HG03575 (cell line): ENCODE results near the gene DEFB124.
"Not testable (repeated sequence)": the region's sequence is repeated elsewhere in the genome, so short reads cannot be mapped to it uniquely, and the experiment has no call there.

ENCODE experiments used
- ATAC-seq: cut with Tn5 transposase; IDR thresholded peaks from one replicate; pipeline ENCODE4 v1.9.1; 2021; ENCODE audit not compliant: unreplicated experiment, insufficient number of reproducible peaks, low FRiP score; ENCODE audit errors: extremely low read depth

DEFB124 gene

GRCh38 chr20:31474758-31475427 lies at the start of gene DEFB124, which contains the start of gene REM1:
Gene DEFB124 (minus strand): TSS chr20:31475127. CDS start chr20:31473013, 2,114 bp downstream.
Gene REM1 (plus strand): TSS chr20:31475288. CDS start chr20:31476446, 1,158 bp downstream.
- no peak for ATAC-seq

GRCh38 chr20:31523361-31524283 lies 48.7 kb upstream of the DEFB124 start:
- no peak for ATAC-seq

- no peak for ATAC-seq
Observed at GRCh38 chr20:31522731-31523130, 47.8 kb upstream of the DEFB124 start.

- ATAC-seq = not testable (repeated sequence)
Observed at GRCh38 chr20:31521267-31521666, 46.3 kb upstream of the DEFB124 start.

- no peak for ATAC-seq
Observed at GRCh38 chr20:31517373-31517772, 42.4 kb upstream of the DEFB124 start.

GRCh38 chr20:31516651-31517050 lies 41.7 kb upstream of the DEFB124 start:
- ATAC-seq = no peak

- ATAC-seq = no peak
Observed at GRCh38 chr20:31516166-31516565, 41.2 kb upstream of the DEFB124 start.

- ATAC-seq = no peak
Observed at GRCh38 chr20:31515775-31516107, 40.8 kb upstream of the DEFB124 start.

GRCh38 chr20:31515072-31515774 lies 40.3 kb upstream of the DEFB124 start:
- no peak for ATAC-seq

GRCh38 chr20:31514154-31515071 lies 39.5 kb upstream of the DEFB124 start, which contains the start of gene HM13:
Gene HM13 (plus strand): TSS chr20:31514442. CDS start chr20:31514552, 110 bp downstream.
- no peak for ATAC-seq

GRCh38 chr20:31508517-31509244 lies 33.8 kb upstream of the DEFB124 start:
- ATAC-seq = no peak

GRCh38 chr20:31505903-31506302 lies 31.0 kb upstream of the DEFB124 start:
- no peak for ATAC-seq

GRCh38 chr20:31502884-31503673 lies 28.2 kb upstream of the DEFB124 start:
- ATAC-seq = peak; percentile 83

- ATAC-seq = no peak
Observed at GRCh38 chr20:31500527-31500926, 25.6 kb upstream of the DEFB124 start.

- ATAC-seq = no peak
Observed at GRCh38 chr20:31497838-31498540, 23.1 kb upstream of the DEFB124 start.

- no peak for ATAC-seq
Observed at GRCh38 chr20:31496761-31497295, 21.9 kb upstream of the DEFB124 start.
